NCI-H460 (cell line): Measurements from ENCODE around the gene FZD8. TPM values are rescaled to one million over a fixed set of nuclear protein-coding genes. Genes with fewer than 3 reads are reported as not detected.
"Not testable (repeated sequence)": the region's sequence is repeated elsewhere in the genome, so short reads cannot be mapped to it uniquely, and the experiment has no call there.

ENCODE experiments used
- DNase-seq: peaks from one replicate; pipeline ENCODE4 v3.0.0-alpha.2; 2016; ENCODE audit warnings: low read depth; ENCODE audit errors: extremely low read depth
- polyA plus RNA-seq: library from polyadenylated mRNA; depleted of rRNA; stranded (reverse); fragments of >200 nt; gene quantifications from 2 replicates; pipeline ENCODE4 v1.2.3, GENCODE V29; 2014; cell fraction: nucleus; rRNA removed
- total RNA-seq: library from RNA; depleted of rRNA; stranded (reverse); fragments of >200 nt; shearing (Covaris generic); gene quantifications from 2 replicates; pipeline ENCODE4 v1.2.3, GENCODE V29; 2014; rRNA removed

FZD8 gene
- 16.5 and 19.6 TPM in 2 replicates for total RNA-seq
- 11.3 and 11.6 TPM in 2 replicates for polyA plus RNA-seq

- peak; percentile 84 for DNase-seq
These were observed at the start of gene FZD8 for GRCh38 chr10:35642035-35642792. TSS of gene FZD8 (minus strand) at chr10:35642296. CDS start at chr10:35641429, 867 bp downstream.

GRCh38 chr10:35691522-35692236, 49.6 kb upstream of the FZD8 start:
- DNase-seq, result no peak

- DNase-seq, result no peak
These were observed 48.4 kb upstream of the FZD8 start for GRCh38 chr10:35690534-35690933.

- DNase-seq, result not testable (repeated sequence)
These were observed 43.8 kb upstream of the FZD8 start for GRCh38 chr10:35685858-35686257.

- DNase-seq, result no peak
These were observed 43.3 kb upstream of the FZD8 start for GRCh38 chr10:35685402-35685801.

- DNase-seq, result no peak
These were observed 42.5 kb upstream of the FZD8 start for GRCh38 chr10:35684586-35684985.

- no peak for DNase-seq
These were observed 33.8 kb upstream of the FZD8 start for GRCh38 chr10:35675846-35676245.

- no peak for DNase-seq
These were observed 32.7 kb upstream of the FZD8 start for GRCh38 chr10:35674843-35675242.

GRCh38 chr10:35668865-35669650, 27.0 kb upstream of the FZD8 start:
- no peak for DNase-seq

- DNase-seq, result no peak
These were observed 25.9 kb upstream of the FZD8 start for GRCh38 chr10:35667971-35668370.

GRCh38 chr10:35667270-35667889, 25.3 kb upstream of the FZD8 start:
- DNase-seq, result no peak

- no peak for DNase-seq
These were observed 19.1 kb upstream of the FZD8 start for GRCh38 chr10:35661236-35661635.

- no peak for DNase-seq
These were observed 17.4 kb upstream of the FZD8 start for GRCh38 chr10:35659456-35659855.

- DNase-seq, result no peak
These were observed 15.5 kb upstream of the FZD8 start for GRCh38 chr10:35657621-35658020.

GRCh38 chr10:35652824-35653223, 10.7 kb upstream of the FZD8 start:
- DNase-seq, result no peak

- no peak for DNase-seq
These were observed 8.8 kb upstream of the FZD8 start for GRCh38 chr10:35650894-35651293.

- DNase-seq, result no peak
These were observed 2.2 kb upstream of the FZD8 start for GRCh38 chr10:35644050-35644950.

- DNase-seq, result no peak
These were observed 1.3 kb upstream of the FZD8 start for GRCh38 chr10:35643151-35644049.

GRCh38 chr10:35642793-35643114, 658 bp upstream of the FZD8 start:
- no peak for DNase-seq
